Femur (tissue), 1 donor: ENCODE measurements around the gene VCX3A.
"Not testable (repeated sequence)": the region's sequence is repeated elsewhere in the genome, so short reads cannot be mapped to it uniquely, and the experiment has no call there.

Experiments
- DNase-seq: peaks from one replicate; pipeline ENCODE4 v3.0.0-alpha.2; 2017

Gene VCX3A

DNA sequence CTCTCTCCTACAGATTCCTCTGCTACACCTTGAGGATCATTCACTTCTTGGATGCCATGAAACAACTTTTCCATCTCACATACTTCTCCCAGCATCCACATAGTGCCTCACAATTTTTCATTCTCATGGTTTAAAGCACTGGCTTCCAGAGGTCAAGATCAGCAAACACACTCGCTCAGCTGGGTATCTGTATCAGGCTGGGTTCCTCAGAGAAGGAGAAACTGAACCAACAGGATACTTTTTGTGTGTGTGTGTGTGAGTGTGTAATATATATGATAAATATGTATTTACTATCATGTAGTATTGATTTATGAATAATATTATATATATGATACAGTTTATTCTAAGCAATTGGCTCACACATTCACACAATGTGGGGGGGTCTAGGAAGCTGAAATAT is at the start of gene VCX3A:
Gene VCX3A, minus strand, starts transcription at position 101 of the 400 bp plus-strand sequence. CDS start 621 bp downstream, outside the sequence.
- DNase-seq: not testable (repeated sequence)

DNA sequence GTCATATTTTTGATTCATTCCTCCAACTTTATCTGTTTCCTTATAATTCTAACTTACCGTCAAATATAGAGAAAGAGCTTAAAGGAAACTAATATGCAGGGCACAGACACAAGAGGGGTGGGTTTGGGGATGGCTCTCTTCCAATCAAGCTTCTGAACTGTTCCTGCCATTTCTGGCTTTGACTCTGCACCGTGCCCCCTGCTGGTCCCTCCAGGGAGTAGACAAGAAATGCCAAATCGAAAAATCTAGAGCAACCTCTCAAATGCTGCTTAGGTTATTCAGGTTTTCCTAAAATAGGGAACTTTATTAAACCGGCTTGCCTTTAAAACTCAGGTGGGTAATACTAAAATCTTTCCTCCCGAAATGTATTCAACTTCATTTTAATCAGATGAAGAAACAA is 39.8 kb upstream of the VCX3A start:
- DNase-seq: no peak

DNA sequence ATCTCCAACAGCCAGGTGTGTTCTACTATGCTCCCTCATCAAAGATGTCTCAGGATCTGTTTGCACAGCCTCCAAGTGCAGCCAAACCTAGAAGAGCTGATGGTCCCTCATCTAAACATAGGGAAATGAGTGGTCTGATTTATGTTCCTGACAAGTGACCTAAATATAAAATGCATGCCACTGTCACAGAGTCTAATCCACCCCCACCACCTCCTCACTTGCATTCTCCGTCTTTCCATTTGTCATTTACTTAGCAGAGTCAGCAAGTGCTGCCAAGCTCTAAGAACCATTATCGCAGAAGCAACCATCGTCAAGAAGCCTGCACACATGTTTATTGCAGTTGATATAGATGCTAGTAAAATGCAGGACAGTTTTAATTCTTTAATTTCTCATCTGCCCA is 33.1 kb upstream of the VCX3A start:
- DNase-seq: no peak

GRCh38 chrX:6558979-6559378 is 24.1 kb upstream of the VCX3A start:
- DNase-seq: no peak

GRCh38 chrX:6557690-6558089 is 22.8 kb upstream of the VCX3A start:
- no peak for DNase-seq

DNA sequence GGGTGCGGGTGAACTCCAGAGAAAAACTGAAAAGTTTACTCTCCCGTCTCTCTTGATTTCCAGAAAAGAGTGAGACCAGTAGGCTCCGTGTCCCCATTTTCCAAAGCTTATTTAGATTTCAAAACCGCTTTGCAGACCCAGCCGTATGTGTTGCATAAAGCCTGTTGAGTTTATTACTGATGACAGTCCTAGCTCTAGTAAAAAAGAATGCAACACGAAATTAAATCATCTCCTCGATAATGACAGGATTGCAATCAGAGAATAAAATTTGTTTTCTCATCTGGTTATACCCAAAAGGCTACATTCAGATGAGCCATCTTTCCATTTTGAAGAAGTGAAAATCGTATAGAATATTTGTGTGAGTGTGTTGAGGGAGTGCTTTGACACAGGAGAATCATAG is 16.1 kb upstream of the VCX3A start:
- DNase-seq: no peak

GRCh38 chrX:6545712-6546111 is 10.8 kb upstream of the VCX3A start:
- DNase-seq: no peak

DNA sequence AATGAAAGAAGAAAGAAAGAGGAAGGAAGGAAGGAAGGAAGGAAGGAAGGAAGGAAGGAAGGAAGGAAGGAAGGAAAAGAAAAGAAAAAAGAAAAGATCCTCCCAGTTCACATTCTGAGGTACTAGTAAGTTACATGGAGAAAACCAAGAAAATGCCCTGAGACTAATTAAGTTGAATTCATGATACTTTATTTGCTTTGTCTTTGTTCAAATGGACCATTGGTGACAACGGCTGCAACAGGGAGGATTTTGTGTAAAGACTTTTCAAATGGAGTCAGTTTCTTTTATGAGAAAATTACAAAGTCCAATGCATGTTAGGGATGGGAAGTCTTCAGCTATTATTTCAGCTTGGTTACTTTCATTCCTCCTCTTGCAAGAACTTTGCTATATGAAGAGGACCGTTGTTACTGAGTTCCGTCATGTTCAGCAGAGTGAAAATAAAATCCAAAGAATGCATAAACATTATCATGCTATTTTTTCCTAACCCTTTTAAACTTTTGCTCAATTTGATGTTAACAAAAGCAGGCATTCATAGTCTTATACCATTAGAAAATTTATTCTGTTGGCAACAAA is 8.3 kb downstream of the VCX3A start:
- DNase-seq: no peak

DNA sequence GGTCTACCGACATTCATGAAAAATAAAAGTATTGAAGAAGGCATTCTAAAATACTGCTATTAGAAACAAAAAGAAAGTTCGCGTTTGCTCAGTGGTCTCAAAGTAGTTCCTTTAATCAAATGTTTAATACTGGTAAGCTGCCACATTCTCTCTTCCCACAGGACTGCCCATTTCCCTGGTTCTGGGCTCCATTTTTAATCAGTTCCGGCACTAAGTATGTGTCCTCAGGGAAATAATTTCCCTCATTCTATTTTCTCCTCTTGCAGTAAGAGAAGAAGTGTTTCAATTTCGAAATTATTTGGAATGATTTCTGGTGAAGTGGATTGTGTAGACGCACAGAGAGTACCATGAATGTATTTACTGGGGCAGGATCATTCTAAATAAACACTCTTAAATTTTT is 17.5 kb downstream of the VCX3A start:
- no peak for DNase-seq

- DNase-seq: no peak
Observed at GRCh38 chrX:6506444-6506843, 28.5 kb downstream of the VCX3A start.

DNA sequence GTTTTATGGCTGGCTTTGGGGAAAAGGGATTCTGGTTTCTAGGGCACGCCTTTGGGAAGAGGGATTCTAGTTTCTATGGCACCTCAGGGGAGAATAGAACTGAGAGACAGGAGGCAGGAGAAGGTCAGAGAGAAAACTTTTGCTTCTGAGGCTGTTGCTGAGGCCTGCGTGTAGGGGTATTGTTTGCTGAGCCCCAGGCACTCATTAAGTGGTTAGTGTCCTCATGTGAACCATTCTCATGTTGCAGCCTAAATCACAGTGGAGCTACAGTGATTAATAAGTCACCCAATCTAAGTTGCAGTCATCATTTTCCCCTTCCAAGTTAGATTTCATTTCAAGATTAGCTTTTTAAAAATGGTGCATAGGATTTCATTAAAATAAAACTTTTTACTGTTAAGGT is 29.0 kb downstream of the VCX3A start:
- DNase-seq: no peak

GRCh38 chrX:6500719-6501118 is 34.2 kb downstream of the VCX3A start:
- DNase-seq: no peak

DNA sequence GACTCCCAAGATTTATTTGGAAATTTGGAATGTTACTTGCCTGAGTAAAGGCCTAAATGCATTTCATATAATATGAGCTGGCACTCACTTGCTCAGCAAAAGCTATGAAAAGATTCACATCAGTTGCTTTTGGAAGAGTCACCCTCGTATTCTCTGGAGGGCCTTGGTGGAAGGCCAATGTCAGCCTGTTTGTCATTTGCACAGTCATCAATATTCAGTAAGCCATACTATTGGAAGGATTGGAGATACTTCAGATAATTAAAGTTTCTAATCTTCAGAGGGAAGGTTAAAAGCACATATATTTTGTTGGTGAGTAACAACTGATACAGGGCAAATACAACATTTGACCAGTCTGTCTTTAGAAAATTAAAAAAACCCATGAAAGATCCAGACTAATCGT is 36.6 kb downstream of the VCX3A start:
- no peak for DNase-seq
